CD4-positive, alpha-beta T cell treated with Interleukin-6 for 4 hours (primary cell): ENCODE measurements around the gene DNAJB2.

Experiments used
- DNase-seq: peaks from one replicate; pipeline ENCODE4 v3.0.0-alpha.2; 2020; ENCODE audit warnings: mixed read lengths

The DNAJB2 gene

GRCh38 chr2:219261024-219261855 is 17.9 kb upstream of the DNAJB2 start:
- DNase-seq: no peak

- DNase-seq: no peak
Measured at GRCh38 chr2:219266232-219266631, 12.9 kb upstream of the DNAJB2 start.

GRCh38 chr2:219266886-219267285 is 12.3 kb upstream of the DNAJB2 start:
- DNase-seq: no peak

GRCh38 chr2:219268294-219268693 is 10.9 kb upstream of the DNAJB2 start:
- no peak for DNase-seq

GRCh38 chr2:219269362-219270054 is 9.7 kb upstream of the DNAJB2 start:
- DNase-seq: no peak

- no peak for DNase-seq
Measured at GRCh38 chr2:219270055-219270372, 9.2 kb upstream of the DNAJB2 start.

GRCh38 chr2:219271021-219271420 is 8.1 kb upstream of the DNAJB2 start:
- no peak for DNase-seq

GRCh38 chr2:219272356-219272755 is 6.8 kb upstream of the DNAJB2 start:
- no peak for DNase-seq

- DNase-seq: no peak
Measured at GRCh38 chr2:219272995-219273394, 6.2 kb upstream of the DNAJB2 start.

GRCh38 chr2:219273937-219274336 is 5.2 kb upstream of the DNAJB2 start:
- no peak for DNase-seq

- DNase-seq: no peak
Measured at GRCh38 chr2:219274361-219274921, 4.7 kb upstream of the DNAJB2 start.

- DNase-seq: peak; percentile 78
Measured at GRCh38 chr2:219277703-219278654, 1.2 kb upstream of the DNAJB2 start.

GRCh38 chr2:219278655-219279150 is 463 bp upstream of the DNAJB2 start:
- DNase-seq: no peak

GRCh38 chr2:219279916-219280516 is 850 bp downstream of the DNAJB2 start:
- DNase-seq: no peak

GRCh38 chr2:219280651-219281050 is 1.5 kb downstream of the DNAJB2 start:
- DNase-seq: no peak

GRCh38 chr2:219281588-219281987 is 2.4 kb downstream of the DNAJB2 start:
- DNase-seq: no peak

- no peak for DNase-seq
Measured at GRCh38 chr2:219282375-219282774, 3.2 kb downstream of the DNAJB2 start.

- no peak for DNase-seq
Measured at GRCh38 chr2:219282943-219283581, 3.9 kb downstream of the DNAJB2 start.

- no peak for DNase-seq
Measured at GRCh38 chr2:219284501-219285372, 5.6 kb downstream of the DNAJB2 start.

GRCh38 chr2:219285373-219285735 is 6.2 kb downstream of the DNAJB2 start:
- DNase-seq: no peak

- DNase-seq: no peak
Measured at GRCh38 chr2:219285894-219286425, 6.8 kb downstream of the DNAJB2 start.
